Activated B cell treated with CpG ODN at 0.5 μM for 24 hours (primary cell): Measurements from ENCODE around the gene ACADVL. TPM values are rescaled to one million over a fixed set of nuclear protein-coding genes. Genes with fewer than 3 reads are reported as not detected.
A peak's percentile ranks its signal among the peaks of the same experiment; 100 is the strongest.

ENCODE experiments used
- ATAC-seq: fragments of 200-7000 bp; cut with Tn5 transposase; one replicate; pipeline ENCODE4 v1.10.0; 2021; ENCODE audit warnings: low read depth, mild to moderate bottlenecking, moderate library complexity
- CTCF ChIA-PET: fragments of 350-600 bp; sonication (Branson Sonifier 250); formaldehyde crosslinking; loops from one replicate; lab custom pipeline; 2021; ENCODE audit warnings: antibody characterized with exemption; lab: Charles Lee
- POLR2A ChIA-PET: fragments of 350-600 bp; sonication (Branson Sonifier 250); formaldehyde crosslinking; loops from one replicate; lab custom pipeline; 2021; ENCODE audit warnings: antibody characterized with exemption; lab: Charles Lee
- DNase-seq: peaks from one replicate; pipeline ENCODE4 v3.0.0; 2022
- H3K27ac Mint-ChIP-seq: one replicate; pipeline ENCODE4 v1.8.0; 2020; ENCODE audit warnings: mixed read lengths
- H3K27me3 Mint-ChIP-seq: one replicate; pipeline ENCODE4 v1.8.0; 2021; ENCODE audit warnings: mixed read lengths
- H3K36me3 Mint-ChIP-seq: one replicate; pipeline ENCODE4 v1.8.0; 2021; ENCODE audit warnings: low read depth, mixed read lengths
- H3K4me1 Mint-ChIP-seq: one replicate; pipeline ENCODE4 v1.8.0; 2021; ENCODE audit warnings: mixed read lengths
- H3K4me3 Mint-ChIP-seq: one replicate; pipeline ENCODE4 v1.8.0; 2020; ENCODE audit warnings: mild to moderate bottlenecking, mixed read lengths
- H3K9me3 Mint-ChIP-seq: one replicate; pipeline ENCODE4 v1.8.0; 2020; ENCODE audit warnings: mixed read lengths
- intact Hi-C: fragments of 100-400 bp; cut with micrococcal nuclease; formaldehyde crosslinking; loops from one replicate; pipeline ENCODE4 v1.15.1; 2024
- total RNA-seq: library from RNA; stranded (reverse); gene quantifications from 2 replicates; pipeline ENCODE4 v1.2.3, GENCODE V29; 2022
- TF ChIP-seq, protein P1 (sequence below): fragments of 200-600 bp; IDR thresholded peaks from one replicate; pipeline ENCODE4 v1.8.0; 2022; ENCODE audit warnings: antibody characterized with exemption, mild to moderate bottlenecking

ACADVL gene
- total RNA-seq, 1 donor from 2014 or later: 469 TPM

DNA sequence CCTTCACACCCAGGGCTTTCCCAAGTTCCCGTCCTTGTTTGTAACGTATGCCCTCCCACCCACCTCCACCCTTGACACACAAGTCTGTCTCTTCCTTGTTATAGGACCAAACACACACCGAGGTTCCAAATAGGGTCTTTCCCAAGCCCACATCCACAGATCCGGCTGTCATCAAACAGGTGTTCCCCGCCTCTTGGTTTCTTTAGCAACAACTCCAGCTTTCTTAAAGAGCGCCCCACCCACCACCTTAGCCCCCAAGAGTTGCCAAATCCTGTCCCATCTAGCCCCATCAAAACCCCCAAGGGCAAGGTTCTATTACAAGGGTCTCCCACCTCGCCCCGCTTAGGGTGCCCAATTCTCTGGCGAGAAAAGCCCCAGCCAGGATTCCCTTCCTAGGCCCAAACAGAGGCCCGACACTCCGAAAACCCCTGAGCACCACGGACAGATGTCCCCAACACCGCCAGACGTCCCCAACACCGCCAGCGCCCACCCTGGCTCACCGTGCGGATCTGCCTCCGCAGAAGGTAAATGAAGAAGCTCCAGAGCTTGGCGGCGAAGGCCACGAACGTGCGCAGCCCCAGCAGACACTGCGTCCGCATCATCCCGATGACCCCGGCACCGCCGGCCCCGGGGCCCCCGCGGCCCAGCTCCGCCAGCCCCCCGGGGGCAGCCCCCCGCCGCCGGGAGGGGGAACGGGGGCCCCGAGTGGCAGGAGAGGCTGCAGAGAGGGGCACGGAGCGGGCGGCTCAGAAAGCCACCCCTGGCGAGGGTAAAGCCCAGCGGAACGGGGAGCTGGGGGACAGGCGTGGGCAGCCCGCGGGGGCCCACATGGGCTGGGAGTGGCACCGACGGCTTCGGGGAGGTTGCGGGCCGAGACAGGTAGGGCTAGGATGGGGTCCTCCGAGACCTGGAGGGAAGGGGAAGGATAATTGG is 31.2 kb downstream of the ACADVL start:
- peak; percentile 1 for ATAC-seq
- intact Hi-C loops: loop anchor here (5.0 kb wide), 1 partner anchor 231 kb away; the partner anchor contains the start of genes POLR2A and SLC35G6
- POLR2A ChIA-PET: interaction anchor here (0.7 to 5.8 kb wide), 12 partner anchors 9 to 435 kb away, joined by 3 to 134 read pairs (median 4); partner anchors contain the start of genes ACADVL, DLG4, DVL2 and GABARAP
- H3K27me3 Mint-ChIP-seq: no peaks in the 10 kb centered on the region
- peaks cover 58% of the 10 kb centered on the region for H3K36me3 Mint-ChIP-seq
- no peak for DNase-seq
- TF ChIP-seq, protein P1, sequence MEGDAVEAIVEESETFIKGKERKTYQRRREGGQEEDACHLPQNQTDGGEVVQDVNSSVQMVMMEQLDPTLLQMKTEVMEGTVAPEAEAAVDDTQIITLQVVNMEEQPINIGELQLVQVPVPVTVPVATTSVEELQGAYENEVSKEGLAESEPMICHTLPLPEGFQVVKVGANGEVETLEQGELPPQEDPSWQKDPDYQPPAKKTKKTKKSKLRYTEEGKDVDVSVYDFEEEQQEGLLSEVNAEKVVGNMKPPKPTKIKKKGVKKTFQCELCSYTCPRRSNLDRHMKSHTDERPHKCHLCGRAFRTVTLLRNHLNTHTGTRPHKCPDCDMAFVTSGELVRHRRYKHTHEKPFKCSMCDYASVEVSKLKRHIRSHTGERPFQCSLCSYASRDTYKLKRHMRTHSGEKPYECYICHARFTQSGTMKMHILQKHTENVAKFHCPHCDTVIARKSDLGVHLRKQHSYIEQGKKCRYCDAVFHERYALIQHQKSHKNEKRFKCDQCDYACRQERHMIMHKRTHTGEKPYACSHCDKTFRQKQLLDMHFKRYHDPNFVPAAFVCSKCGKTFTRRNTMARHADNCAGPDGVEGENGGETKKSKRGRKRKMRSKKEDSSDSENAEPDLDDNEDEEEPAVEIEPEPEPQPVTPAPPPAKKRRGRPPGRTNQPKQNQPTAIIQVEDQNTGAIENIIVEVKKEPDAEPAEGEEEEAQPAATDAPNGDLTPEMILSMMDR: no peak
- H3K4me3 Mint-ChIP-seq: peak overlapping the region; percentile 98
- H3K4me1 Mint-ChIP-seq: peaks cover 47% of the 10 kb centered on the region
- CTCF ChIA-PET: interaction anchor here (0.6 to 1.0 kb wide), 2 partner anchors 8 to 30 kb away, joined by 3 read pairs; partner anchors contain the start of gene GABARAP
- H3K9me3 Mint-ChIP-seq: no peaks in the 10 kb centered on the region
- peak overlapping the region; percentile 100 for H3K27ac Mint-ChIP-seq

DNA sequence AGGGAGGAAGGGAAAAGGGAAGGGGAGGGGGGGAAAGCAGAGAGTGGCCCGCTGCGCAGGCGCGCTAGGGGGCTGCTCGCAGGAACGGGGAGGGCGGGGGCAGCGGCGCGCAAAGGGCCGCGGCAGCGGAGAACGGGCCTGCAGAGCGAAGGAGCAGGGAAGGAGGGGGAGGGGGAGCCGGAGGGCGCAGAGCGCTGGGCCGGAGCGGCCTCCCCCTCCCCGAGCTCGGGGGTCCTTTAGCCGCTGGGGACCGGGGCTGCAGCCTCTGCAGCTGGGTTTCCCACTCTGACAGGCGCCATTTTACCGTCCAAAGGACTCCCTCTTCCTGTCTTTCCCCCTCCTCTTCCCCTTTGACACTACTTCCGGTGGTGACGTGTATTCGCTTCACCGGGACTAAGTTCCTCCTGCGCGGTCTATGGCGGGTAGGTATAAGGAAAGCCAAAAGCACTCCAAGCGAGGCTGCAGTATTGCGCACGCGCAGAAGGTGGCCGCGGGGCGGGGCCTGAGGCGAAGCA is 32.0 kb downstream of the ACADVL start, which contains the start of gene CTDNEP1:
Gene CTDNEP1, minus strand, starts transcription at position 74 of the 515 bp plus-strand sequence. CDS start 438 bp downstream, outside the sequence.
- H3K4me3 Mint-ChIP-seq: peak within 1 kb of the TSS; percentile 98
- H3K36me3 Mint-ChIP-seq: peaks cover 58% of the 10 kb centered on the region
- H3K4me1 Mint-ChIP-seq: peaks cover 44% of the 10 kb centered on the region
- H3K27me3 Mint-ChIP-seq: no peaks in the 10 kb centered on the region
- CTCF ChIA-PET: interaction anchor here (0.6 kb wide), 1 partner anchor 9 kb away, joined by 3 read pairs; the partner anchor contains the start of gene GABARAP
- DNase-seq: peak; percentile 99
- intact Hi-C loops: loop anchor here (1.0 to 5.0 kb wide), 9 partner anchors 9 to 583 kb away; partner anchors contain the start of genes EIF5A, GABARAP, KDM6B and NEURL4
- POLR2A ChIA-PET: interaction anchor here (0.7 to 5.8 kb wide), 10 partner anchors 8 to 435 kb away, joined by 3 to 134 read pairs (median 4); partner anchors contain the start of genes ACADVL, DLG4, DVL2 and GABARAP
- TF ChIP-seq, protein P1: no peak
- ATAC-seq: peak; percentile 83
- H3K9me3 Mint-ChIP-seq: no peaks in the 10 kb centered on the region
- H3K27ac Mint-ChIP-seq: peak within 1 kb of the TSS; percentile 100

DNA sequence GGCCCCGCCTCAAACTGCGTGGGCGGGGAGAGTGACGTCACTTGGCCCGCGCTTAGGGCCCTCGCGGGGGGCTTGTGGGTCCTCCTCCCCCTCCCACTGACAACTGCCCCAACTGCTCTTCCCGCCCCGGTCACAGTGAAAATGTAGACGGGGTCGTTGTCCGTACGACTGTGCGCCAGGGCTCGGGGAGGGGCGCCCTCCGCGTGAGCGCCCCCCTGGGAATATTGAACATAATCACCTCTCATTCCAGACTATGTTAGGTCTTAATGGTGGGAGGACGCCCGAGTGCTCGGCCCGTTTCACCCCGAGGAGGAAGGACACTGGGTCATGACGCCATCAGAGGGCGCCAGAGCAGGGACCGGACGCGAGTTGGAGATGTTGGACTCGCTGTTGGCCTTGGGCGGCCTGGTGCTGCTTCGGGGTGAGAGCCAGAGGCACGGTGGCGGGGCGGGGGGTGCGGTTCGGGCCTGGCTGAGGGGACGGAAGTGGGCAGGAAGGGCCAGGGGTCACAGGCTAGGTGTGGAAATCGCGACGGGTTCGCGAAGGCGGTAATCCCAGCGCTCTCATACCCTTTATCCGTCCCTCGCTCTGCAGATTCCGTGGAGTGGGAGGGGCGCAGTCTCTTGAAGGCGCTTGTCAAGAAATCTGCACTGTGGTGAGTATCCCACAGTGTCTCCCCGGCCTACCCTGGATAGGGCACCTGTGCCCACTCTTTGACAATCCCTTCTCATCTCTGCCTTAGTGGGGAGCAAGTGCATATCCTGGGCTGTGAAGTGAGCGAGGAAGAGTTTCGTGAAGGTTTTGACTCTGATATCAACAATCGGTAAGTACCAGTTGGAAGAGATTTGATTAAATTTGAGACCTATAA is 32.7 kb downstream of the ACADVL start, which contains the start of gene ELP5:
Gene ELP5, plus strand, starts transcription at position 40 of the 868 bp plus-strand sequence. Its CDS starts 336 bp downstream, at position 376.
- Mint-ChIP-seq H3K4me3 (peak within 1 kb of the TSS; percentile 98), H3K4me1 (peaks cover 44% of the 10 kb centered on the region), H3K36me3 (peaks cover 59% of the 10 kb centered on the region), H3K9me3 (no peaks in the 10 kb centered on the region), H3K27me3 (no peaks in the 10 kb centered on the region), H3K27ac (peak within 1 kb of the TSS; percentile 100)
- intact Hi-C loops: loop anchor here (1.0 to 5.0 kb wide), 9 partner anchors 9 to 582 kb away; partner anchors contain the start of genes EIF5A, GABARAP, KDM6B and NEURL4
- TF ChIP-seq, protein P1: no peak
- ATAC-seq (peak; percentile 61), DNase-seq (no peak)
- CTCF ChIA-PET: no interaction called here
- POLR2A ChIA-PET: interaction anchor here (0.9 to 5.8 kb wide), 4 partner anchors 14 to 434 kb away, joined by 4 to 134 read pairs (median 6); partner anchors contain the start of genes ACADVL, DLG4, DVL2 and GABARAP

DNA sequence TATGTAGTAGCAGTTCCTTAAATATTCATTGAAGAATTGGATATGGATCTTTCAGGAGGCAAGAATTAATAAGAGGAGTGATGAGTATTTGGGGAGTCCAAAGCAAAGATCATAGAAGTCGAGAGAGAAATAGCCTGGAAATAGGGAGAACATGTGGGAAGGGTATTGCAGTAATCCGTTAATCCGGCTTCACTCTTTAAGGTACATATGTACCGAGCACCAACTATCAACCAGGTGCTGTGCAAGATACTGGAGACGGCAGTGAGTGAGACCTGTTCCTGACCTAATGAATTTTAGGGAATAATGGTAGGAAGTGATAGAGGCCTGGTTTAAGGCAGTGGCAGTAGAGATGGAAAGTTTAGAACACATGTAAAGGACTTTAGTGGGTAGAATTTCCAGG is 33.3 kb downstream of the ACADVL start:
- peak overlapping the region; percentile 100 for H3K27ac Mint-ChIP-seq
- peak overlapping the region; percentile 98 for H3K4me3 Mint-ChIP-seq
- POLR2A ChIA-PET: interaction anchor here (5.8 kb wide), 1 partner anchor 15 kb away, joined by 134 read pairs; the partner anchor contains the start of genes DVL2, GABARAP and PHF23
- H3K9me3 Mint-ChIP-seq: no peaks in the 10 kb centered on the region
- intact Hi-C loops: loop anchor here (2.0 to 5.0 kb wide), 2 partner anchors 229 to 582 kb away; partner anchors contain the start of genes KDM6B, POLR2A and SLC35G6
- ATAC-seq: no peak
- DNase-seq: no peak
- H3K36me3 Mint-ChIP-seq: peaks cover 62% of the 10 kb centered on the region
- CTCF ChIA-PET: no interaction called here
- TF ChIP-seq, protein P1: no peak
- no peaks in the 10 kb centered on the region for H3K27me3 Mint-ChIP-seq
- H3K4me1 Mint-ChIP-seq: peaks cover 44% of the 10 kb centered on the region
